SH-SY5Y (cell line): ENCODE results near the gene HIVEP1.

Experiments
- GATA2 ChIP-seq: IDR thresholded peaks from 2 replicates; pipeline ENCODE4 v1.6.1; 2011; ENCODE audit warnings: mild to moderate bottlenecking, low read depth, low read length
- GATA3 ChIP-seq: IDR thresholded peaks from 2 replicates; pipeline ENCODE4 v1.6.1; 2011; ENCODE audit warnings: low read depth, mild to moderate bottlenecking, low read length, moderate library complexity

DNA sequence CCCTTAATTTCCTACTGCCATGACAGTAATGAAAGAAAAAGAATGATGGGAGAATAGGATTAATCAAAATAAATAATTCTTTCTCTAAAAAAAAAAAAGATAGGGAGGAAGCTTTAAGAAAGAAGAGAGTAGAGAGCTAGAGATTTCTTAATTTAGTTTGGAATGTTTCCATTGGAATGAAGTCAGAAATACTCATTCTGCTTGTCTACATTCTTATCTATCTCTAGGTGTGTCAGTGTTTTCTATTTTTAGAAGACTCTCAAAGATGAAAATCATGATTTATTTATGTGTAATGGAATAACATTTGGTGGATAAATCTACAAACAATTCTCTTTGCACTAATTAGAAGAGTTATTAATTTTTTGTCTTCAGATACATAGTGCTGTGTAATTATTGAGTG, 38.0 kb upstream of the HIVEP1 start:
- TF ChIP-seq GATA2, result no peak
- TF ChIP-seq GATA3, result no peak
